Stimulated activated CD8-positive, alpha-beta memory T cell treated with anti-CD3 and anti-CD28 coated beads, Interleukin-4, amount 100 ng/mL, for 48 hours (primary cell): Measurements from ENCODE around the gene PLCB2.

Experiments
- DNase-seq: peaks from one replicate; pipeline ENCODE4 v3.0.0-alpha.2; 2020

Gene PLCB2, protein sequence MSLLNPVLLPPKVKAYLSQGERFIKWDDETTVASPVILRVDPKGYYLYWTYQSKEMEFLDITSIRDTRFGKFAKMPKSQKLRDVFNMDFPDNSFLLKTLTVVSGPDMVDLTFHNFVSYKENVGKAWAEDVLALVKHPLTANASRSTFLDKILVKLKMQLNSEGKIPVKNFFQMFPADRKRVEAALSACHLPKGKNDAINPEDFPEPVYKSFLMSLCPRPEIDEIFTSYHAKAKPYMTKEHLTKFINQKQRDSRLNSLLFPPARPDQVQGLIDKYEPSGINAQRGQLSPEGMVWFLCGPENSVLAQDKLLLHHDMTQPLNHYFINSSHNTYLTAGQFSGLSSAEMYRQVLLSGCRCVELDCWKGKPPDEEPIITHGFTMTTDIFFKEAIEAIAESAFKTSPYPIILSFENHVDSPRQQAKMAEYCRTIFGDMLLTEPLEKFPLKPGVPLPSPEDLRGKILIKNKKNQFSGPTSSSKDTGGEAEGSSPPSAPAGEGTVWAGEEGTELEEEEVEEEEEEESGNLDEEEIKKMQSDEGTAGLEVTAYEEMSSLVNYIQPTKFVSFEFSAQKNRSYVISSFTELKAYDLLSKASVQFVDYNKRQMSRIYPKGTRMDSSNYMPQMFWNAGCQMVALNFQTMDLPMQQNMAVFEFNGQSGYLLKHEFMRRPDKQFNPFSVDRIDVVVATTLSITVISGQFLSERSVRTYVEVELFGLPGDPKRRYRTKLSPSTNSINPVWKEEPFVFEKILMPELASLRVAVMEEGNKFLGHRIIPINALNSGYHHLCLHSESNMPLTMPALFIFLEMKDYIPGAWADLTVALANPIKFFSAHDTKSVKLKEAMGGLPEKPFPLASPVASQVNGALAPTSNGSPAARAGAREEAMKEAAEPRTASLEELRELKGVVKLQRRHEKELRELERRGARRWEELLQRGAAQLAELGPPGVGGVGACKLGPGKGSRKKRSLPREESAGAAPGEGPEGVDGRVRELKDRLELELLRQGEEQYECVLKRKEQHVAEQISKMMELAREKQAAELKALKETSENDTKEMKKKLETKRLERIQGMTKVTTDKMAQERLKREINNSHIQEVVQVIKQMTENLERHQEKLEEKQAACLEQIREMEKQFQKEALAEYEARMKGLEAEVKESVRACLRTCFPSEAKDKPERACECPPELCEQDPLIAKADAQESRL

DNA sequence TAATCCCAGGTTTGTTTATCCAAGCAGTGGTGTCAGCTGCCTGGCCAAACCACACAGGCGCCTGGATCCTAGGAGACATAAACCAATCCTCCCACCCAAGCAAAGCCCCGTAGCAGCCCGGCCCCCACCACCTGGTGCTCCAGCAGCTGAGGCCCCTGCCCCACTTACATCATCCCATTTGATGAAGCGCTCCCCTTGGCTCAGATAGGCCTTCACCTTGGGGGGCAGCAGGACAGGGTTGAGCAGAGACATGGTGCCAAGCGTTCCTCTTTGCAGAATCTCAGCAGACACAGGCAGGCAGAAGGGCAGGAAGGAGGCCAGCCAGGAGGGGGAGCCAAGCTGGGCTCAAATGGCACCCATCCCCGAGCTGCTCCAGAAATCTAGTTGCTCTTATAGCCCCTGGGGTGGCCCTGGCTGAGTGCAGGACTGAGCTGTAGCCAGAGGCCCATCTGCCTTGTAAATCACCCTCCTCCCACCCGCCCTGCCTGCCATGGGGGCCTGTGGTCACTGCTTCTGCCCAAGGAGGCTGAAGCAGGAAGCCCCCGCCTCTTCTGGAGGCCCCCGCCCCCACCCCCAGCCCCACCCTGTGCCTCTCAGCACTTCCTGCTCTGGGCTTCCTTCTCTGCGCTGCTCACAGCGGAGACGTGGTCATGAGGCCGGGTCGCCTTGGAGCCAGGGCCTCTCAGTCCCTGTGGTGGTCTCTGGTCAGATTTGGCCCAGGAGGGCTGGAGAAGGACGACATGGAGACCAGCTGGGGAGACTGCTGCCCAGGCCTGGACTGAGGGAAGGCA is at the start of gene PLCB2:
TSS of gene PLCB2 (minus strand) at position 515 of the 791 bp plus-strand sequence. CDS start at position 252, 263 bp downstream.
- DNase-seq = peak; percentile 74

GRCh38 chr15:40357246-40357645 is 49.5 kb upstream of the PLCB2 start:
- no peak for DNase-seq

DNA sequence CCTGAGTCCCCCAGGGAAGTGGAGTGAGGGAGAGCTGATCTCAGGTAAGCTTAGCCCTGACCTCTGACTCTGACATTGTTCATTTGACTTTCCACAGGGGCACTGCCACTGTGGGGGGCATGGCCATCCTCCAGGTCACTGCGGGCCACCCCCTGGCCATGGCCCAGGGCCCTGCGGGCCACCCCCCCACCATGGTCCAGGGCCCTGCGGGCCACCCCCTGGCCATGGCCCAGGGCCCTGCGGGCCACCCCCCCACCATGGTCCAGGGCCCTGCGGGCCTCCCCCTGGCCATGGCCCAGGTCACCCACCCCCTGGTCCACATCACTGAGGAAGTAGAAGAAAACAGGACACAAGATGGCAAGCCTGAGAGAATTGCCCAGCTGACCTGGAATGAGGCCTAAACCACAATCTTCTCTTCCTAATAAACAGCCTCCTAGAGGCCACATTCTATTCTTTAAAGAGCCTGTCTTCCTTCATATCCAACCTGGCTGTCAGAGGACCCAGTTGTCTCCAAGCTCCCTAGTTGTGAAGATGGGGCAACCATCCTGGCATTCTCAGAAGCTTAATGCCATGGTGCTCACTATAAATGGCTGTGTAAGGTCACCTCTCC is 48.3 kb upstream of the PLCB2 start:
- DNase-seq = no peak

DNA sequence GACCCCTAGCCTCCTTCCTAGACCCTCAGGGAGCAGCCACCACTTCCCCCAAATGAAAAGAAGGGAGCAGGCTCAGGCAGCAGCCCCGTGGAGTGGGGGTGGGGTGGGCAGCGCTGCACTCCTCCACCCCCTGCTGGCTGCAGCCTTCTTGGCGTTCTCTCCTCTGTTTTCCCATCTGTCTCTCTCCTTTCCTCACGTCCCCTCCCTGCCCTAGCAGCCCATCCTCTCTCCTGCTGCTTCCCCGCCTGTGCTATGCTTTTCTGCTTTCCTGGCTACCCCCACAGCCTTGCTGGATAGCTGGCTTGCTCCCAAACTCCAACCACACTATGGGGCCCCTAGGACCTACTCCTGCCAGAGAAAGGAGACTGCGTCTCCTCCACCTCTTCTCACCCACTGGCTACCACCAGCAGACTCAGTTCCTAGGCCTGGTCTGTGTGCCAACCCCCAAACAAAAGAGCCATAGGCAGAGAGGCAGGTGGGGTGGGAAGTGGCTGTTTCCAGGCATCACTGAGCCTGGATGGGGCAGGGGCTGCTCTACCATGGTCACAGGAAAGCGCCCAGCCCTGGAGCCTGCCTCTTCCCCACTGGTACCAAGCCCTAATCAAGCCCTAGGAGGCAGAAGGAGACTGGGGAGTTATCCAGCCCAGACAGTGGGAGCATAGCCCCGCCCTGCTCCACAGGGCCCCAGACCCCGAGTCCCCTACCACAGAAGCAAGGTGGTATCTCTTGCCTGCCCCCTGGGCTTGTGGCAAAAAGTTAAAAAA is 46.9 kb upstream of the PLCB2 start:
- no peak for DNase-seq

DNA sequence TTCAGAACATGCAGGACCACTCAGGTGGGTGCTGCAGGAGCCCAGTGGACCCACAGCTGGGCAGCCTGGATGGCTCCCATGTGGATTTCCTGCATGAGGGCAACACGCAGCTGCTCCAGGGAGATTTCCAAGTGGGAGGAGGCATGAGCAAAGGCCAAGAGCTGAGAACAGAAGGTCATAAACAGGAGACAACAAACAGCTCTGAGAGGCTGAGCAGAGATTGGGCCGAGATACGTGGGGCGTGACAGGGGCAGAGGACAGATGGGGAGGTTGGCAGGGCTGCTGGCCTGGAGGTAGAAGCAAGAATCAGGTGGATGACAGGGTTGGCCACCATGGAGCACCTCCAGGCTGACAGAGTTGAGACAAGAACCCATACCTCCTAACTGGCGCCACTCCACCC is 46.0 kb upstream of the PLCB2 start:
- no peak for DNase-seq

DNA sequence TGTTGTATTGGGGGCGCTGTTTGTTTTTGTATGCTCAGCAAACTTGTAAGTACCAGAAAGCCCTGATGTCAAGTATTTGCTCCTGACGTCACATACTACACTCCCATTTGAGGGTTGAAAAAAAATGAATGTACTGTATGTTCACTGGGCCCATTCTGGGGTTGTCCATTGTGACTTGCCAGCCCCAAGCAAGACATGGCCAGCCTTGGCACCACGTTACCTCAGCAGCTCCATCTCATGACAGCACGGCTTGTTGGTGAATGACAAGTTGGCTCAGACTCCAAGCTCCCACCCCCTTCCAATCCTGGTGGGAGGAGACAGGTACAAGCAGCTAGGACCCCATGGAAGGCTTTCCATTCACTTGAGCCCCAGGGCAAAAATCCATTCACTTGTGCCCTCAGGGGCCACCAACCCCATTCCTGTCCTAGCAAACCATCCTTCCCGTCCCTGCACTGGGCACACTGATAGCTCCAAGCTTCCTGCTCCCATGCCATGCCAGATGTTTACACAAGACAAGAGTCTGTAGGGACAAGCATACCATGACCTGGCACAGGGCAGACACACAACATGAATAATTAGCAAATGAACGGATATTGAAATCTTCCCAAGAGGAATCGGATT is 44.7 kb upstream of the PLCB2 start:
- DNase-seq = no peak

DNA sequence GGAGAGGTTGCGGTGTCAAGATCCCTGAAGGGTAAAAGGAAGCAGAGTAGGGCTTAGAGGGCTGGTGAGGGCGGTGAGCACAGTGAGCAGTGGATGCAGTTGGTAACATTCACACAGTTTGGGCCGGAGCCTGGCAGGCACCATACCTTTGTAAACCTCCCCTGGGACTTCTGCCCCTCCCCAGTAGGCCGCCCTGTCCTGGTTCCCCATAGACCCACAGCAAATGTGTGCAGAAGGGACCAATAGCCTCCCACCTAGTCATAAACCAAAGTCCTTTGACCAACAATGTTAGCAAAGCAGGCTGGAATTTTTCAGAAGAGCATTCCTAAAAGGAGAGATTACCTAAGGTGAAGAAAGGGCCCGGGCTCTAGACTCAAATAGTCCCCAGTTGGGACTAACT is 41.4 kb upstream of the PLCB2 start:
- no peak for DNase-seq

DNA sequence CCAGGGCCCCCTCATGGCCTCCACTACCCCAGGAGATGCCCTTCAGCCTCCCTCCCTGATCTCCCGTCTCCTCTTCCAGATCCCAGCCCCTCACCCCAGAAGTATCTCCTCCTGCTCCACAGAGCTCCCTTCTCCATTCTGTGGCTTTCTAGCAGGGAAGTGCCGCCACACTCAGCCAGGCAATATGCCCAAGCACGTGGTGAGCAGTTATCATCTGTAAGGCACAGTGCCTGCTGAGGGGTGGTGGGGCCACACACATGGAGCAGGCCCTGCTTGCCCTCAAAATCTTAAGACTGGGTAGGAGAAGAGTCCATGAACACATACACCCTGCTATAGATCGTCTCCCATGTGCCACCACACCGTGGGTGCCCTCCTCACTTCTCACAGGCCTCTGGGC is 40.7 kb upstream of the PLCB2 start:
- DNase-seq = no peak

GRCh38 chr15:40347559-40348473 is 40.1 kb upstream of the PLCB2 start:
- DNase-seq = no peak

DNA sequence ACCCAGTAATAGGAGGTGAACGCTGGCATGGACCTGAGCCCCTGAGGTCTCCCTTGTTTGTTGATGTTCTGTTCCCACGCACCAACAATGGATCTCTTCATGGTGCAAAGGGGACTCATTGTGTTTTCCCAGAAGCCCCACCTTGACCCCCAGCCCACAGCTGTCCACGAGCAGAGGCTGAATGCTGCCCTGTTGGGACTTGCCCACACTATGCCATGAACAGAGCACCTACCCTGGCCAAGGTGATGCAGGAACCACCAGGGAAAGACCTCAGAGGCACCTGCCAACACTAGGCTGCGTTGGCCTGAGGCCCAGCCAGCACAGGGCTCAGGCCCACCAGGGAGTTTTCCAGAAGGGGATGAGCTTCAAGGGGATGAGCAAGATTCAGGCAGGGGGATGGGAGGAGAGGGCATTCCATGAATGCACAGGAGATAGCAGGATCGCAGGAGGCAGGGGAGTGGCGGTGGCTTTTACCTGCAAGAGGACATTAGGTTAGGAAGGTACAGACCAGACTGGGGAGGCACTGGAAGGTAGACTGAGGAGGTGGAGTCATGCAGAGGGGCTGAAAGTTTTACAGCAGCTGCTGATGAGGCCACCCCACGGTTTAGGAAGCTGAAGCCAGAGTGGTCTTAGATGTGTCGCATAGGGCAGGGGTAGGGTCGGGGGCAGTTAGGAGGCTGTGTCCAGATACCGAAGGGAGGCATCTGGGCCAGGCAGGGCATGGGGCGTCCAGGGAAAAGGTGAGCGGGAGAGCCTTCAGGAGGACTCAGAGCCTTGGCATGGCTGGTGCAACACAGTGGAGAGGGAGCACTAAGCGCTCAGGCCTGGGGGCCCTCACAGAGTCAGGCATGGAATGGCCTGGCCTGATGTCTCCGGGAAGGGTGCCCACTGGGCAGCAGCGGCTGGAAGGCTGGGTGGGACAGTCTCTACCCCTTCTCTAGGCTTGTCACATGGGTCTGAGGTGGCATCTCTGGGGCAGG is 39.1 kb upstream of the PLCB2 start:
- no peak for DNase-seq

- DNase-seq = no peak
These were observed 38.3 kb upstream of the PLCB2 start for GRCh38 chr15:40345867-40346578.

- no peak for DNase-seq
These were observed 37.6 kb upstream of the PLCB2 start for GRCh38 chr15:40345225-40345866.

DNA sequence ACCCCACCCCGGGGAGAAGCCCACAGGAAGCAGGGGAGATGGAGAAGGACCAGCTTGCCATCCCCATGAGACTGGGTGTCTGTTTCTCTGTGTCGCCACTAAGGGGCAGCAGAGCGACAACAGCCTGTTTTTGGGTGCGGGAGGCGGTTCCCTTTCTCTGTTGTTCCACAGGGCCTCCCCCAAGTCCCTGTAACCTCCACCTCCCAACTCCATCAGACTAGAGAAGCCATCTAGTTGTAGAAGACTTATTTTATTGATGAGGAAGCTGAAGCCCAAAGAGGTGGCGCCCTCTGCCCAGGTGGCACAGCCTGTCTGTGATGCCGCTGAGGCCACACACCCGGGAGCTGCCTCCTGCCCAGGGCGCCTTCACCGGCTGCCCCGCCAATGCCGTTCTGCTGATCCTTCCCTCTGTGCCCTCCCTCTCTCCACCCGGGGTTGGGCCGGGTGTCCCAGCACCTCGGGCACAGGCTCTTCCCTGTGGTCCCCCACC is 36.9 kb upstream of the PLCB2 start:
- DNase-seq = peak; percentile 78

- DNase-seq = no peak
These were observed 36.5 kb upstream of the PLCB2 start for GRCh38 chr15:40344217-40344616.

DNA sequence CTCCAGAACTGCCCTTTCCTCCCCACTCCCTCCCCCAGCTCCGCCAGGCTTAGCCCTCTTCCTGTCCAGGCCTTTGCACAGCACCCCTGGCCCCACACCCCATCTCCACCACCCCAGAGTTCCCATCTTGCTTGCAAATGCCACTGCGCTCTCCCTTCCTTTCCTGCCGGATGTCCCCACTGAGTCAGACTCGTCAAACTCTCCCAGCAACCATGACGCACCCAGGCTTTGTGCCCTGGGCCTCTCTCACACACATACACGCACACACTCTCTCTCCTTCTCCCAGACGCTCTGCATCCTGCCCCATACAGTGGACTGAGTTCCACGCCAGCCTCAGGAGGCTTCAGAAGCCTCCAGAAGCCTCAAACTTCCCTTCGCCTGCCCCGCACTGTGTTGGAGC is 35.8 kb upstream of the PLCB2 start:
- no peak for DNase-seq

- DNase-seq = no peak
These were observed 34.9 kb upstream of the PLCB2 start for GRCh38 chr15:40342416-40343320.
